Panc1 (cell line): ENCODE results near the gene TC2N.

Experiments
- POLR2AphosphoS5 ChIP-seq: IDR thresholded peaks from 2 replicates; pipeline ENCODE4 v1.6.1; 2012; ENCODE audit warnings: mild to moderate bottlenecking, low read depth, low read length, moderate library complexity
- TF ChIP-seq, protein P1 (sequence below): fragments of 450-650 bp; IDR thresholded peaks from 2 replicates; pipeline ENCODE4 v1.5.1; 2017; ENCODE audit warnings: mild to moderate bottlenecking

DNA sequence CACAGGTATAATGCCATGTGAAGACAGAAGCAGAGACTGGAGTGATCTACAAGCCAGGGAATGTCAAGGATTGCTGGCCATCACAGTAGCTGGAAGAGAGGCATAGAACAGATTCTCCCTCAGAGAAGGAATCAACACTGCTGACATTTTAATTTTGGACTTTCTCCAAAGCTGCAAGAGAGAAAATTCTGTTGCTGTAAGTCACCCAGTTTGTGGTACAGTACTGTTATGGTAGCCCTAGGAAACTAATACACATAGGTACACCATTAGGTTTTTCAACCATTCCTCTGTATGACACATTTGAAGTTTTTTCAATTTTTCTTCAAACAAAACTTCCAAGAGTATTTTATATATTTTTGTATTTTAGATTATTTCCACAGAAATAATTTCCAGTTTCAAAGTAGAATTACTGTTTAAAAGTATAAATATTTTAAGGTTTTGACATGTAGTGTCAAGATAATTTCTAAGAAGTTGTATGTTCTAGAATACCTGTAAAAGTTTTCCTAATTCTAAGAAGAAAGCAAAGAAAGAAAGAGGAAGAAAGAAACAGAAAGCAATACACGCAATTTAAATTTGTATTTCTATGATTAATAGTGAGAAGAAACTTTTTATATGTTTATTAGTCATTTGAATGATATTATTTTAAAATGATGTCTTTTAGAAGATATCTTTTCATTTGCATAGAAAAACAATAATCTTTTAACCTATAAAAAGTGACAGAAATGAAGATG lies 70.6 kb downstream of the TC2N start:
- no peak for TF ChIP-seq POLR2AphosphoS5
- TF ChIP-seq, protein P1, sequence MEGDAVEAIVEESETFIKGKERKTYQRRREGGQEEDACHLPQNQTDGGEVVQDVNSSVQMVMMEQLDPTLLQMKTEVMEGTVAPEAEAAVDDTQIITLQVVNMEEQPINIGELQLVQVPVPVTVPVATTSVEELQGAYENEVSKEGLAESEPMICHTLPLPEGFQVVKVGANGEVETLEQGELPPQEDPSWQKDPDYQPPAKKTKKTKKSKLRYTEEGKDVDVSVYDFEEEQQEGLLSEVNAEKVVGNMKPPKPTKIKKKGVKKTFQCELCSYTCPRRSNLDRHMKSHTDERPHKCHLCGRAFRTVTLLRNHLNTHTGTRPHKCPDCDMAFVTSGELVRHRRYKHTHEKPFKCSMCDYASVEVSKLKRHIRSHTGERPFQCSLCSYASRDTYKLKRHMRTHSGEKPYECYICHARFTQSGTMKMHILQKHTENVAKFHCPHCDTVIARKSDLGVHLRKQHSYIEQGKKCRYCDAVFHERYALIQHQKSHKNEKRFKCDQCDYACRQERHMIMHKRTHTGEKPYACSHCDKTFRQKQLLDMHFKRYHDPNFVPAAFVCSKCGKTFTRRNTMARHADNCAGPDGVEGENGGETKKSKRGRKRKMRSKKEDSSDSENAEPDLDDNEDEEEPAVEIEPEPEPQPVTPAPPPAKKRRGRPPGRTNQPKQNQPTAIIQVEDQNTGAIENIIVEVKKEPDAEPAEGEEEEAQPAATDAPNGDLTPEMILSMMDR, result no peak
